Stimulated activated CD8-positive, alpha-beta memory T cell treated with anti-CD3 and anti-CD28 coated beads, Interleukin-15, amount 100 ng/mL, for 4 hours (primary cell): ENCODE data around the gene FHL3.
"Not testable (repeated sequence)": the region's sequence is repeated elsewhere in the genome, so short reads cannot be mapped to it uniquely, and the experiment has no call there.

Source experiments
- DNase-seq, 2 donors: peaks; one replicate each; pipeline ENCODE4 v3.0.0-alpha.2; 2020; ENCODE audit warnings: low read depth in 2 of 2

Gene FHL3

GRCh38 chr1:38034871-38035270 lies 29.6 kb upstream of the FHL3 start:
- no peak for DNase-seq

GRCh38 chr1:38032992-38033391 lies 27.7 kb upstream of the FHL3 start:
- DNase-seq = not testable (repeated sequence)

GRCh38 chr1:38031513-38031866 lies 26.2 kb upstream of the FHL3 start:
- no peak for DNase-seq

- DNase-seq = no peak
Measured at GRCh38 chr1:38030596-38031512, 25.5 kb upstream of the FHL3 start.

GRCh38 chr1:38029685-38030511 lies 24.6 kb upstream of the FHL3 start:
- no peak for DNase-seq

GRCh38 chr1:38029081-38029681 lies 23.9 kb upstream of the FHL3 start:
- DNase-seq = no peak

GRCh38 chr1:38028671-38029070 lies 23.4 kb upstream of the FHL3 start:
- DNase-seq = no peak

GRCh38 chr1:38028105-38028591 lies 22.8 kb upstream of the FHL3 start:
- DNase-seq = no peak

GRCh38 chr1:38027201-38028104 lies 22.1 kb upstream of the FHL3 start:
- DNase-seq = no peak

- DNase-seq = no peak
Measured at GRCh38 chr1:38026592-38027200, 21.4 kb upstream of the FHL3 start.

- no peak for DNase-seq
Measured at GRCh38 chr1:38025664-38026063, 20.4 kb upstream of the FHL3 start.

GRCh38 chr1:38025233-38025632 lies 19.9 kb upstream of the FHL3 start:
- DNase-seq = no peak

GRCh38 chr1:38022810-38023209 lies 17.5 kb upstream of the FHL3 start:
- DNase-seq = no peak

GRCh38 chr1:38021969-38022368 lies 16.7 kb upstream of the FHL3 start:
- DNase-seq = no peak

- DNase-seq = no peak
Measured at GRCh38 chr1:38020396-38020795, 15.1 kb upstream of the FHL3 start.

GRCh38 chr1:38018864-38019343 lies 13.6 kb upstream of the FHL3 start:
- DNase-seq = no peak

GRCh38 chr1:38015978-38016725 lies 10.8 kb upstream of the FHL3 start:
- no peak for DNase-seq

GRCh38 chr1:38014724-38015424 lies 9.6 kb upstream of the FHL3 start:
- no peak for DNase-seq

- no peak for DNase-seq
Measured at GRCh38 chr1:38014171-38014570, 8.9 kb upstream of the FHL3 start.
